Bone marrow (tissue), 2 donors: ENCODE measurements around the gene HSD11B1.

Experiments
- DNase-seq, 2 donors: peaks; one replicate each; lab custom pipeline; 2025; lab: John Stamatoyannopoulos, UW

HSD11B1 gene

DNA sequence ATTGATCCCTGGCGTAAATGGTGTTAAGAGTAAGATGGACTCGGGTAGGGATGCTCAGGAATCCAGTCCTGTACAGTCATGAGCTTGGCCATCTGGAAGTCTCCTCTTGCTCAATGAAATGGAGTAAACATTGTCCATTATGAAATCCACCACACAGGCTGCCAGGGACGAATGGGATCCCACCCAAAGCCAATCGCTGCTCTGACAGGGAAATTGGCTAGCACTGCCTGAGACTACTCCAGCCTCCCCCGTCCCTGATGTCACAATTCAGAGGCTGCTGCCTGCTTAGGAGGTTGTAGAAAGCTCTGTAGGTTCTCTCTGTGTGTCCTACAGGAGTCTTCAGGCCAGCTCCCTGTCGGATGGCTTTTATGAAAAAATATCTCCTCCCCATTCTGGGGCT is at the start of gene HSD11B1:
TSS of gene HSD11B1 (plus strand) at position 263 of the 400 bp plus-strand sequence. CDS start at position 360, 97 bp downstream.
- DNase-seq, result no peak

DNA sequence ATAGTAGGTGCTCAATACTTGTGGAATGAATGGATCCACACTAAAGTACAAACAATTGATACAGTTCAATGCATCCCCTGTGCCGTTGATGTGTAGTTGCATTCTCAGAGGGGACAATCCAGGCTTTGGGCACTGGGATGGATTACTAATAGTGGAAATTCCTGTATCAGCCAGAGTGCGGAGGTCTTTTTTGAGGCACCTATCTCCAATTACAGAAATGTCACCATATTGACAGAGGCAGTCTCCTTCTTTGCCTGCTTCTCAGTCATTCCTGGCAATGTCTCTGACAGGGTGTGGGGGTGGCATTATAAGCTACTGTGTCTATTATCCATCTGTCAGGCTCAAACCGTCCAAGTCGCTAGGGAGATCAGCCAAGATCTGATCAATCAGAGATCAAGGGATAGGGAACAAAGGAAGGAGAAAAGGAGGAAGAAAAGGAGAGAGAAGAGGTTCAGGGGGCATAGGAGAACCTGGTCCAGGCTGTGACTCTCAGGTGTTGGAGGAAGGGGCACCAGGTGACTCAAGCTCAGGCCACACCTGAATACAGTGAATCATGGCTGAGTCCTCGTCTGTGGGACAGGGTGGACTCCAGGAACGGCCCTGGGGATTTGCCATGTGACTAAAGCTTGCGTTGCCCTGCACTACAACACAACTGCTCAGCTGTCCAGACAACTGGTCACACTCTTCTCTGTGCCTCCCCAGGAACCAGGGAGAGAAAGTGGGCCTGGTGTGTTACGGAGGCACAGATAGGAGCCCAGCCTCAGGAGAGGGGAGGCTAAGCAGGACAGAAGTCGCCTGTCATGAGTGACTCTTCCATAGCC is 49.0 kb upstream of the HSD11B1 start:
- no peak for DNase-seq

DNA sequence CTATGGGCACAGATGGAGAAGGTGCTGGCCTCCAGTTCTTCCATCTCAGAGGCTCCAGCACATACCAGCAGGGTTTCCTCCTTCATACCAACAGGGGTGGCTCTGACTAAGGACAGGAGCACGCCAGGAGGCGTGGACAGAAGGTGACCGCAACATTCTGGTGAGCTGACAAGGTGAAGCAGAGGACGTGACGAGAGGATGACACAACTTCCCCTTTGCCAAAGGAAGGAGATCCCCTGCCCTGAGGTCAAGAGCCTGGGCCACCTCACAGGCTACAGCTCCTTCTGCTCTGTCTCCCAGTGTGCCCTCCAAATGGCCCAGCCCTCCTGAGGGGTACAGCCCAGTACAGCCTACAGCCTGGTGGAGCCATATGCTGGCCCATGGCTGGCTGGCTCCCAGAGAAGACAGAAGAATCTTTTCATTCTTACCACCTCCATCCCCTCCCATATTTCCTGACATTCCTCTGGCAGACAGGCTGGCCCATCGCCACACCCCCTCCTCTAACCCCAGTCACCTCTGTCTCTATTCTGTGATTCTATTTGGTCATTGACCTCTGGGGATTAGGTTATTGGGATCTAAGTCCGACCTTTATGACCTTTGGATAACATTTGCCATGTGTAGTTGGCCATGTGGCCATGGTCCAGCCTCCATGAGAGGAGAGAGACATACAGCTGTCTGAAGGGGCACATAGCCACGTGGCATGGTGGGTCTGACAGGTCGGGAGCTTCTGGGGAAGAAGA is 47.3 kb upstream of the HSD11B1 start:
- peak in 1 of 2 donors; percentile 31 for DNase-seq

DNA sequence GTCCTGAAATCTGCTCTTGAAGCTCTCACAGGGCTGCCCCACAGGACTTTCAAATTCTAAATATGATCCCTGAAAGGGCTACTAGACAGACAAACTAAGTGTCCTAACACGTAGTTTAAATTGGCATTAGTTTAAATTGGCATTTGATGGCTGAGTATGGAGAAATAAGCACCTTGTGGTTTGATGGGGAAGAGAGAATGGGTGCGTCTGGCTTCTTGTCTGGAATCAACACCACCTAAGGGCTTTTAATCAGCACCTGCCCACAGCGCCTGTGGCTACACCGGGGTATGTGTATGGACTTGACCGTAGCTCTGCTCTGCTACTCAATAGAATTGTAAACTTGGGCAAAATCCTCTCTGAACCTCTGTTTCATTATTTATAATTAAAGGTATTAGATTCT is 46.7 kb upstream of the HSD11B1 start:
- no peak for DNase-seq

DNA sequence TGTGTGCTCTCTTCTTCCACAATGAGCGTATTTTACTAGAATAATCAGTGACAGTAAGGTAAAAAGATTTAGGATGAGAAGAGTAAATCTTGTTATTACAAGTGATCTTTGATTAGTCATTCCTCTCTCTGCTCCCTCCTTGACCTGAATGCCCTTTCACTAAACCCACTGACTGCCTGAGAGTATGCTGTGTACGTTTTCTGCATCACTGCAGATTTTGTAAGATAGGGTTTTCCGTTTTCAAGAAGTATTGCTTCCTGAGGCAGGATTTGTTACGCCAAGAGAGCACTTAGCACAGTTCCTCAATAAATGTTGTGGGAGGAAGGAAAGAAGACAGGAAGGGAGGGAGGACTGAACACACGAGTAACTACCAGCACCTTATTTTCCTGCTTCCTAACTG is 44.7 kb upstream of the HSD11B1 start:
- DNase-seq, result no peak

DNA sequence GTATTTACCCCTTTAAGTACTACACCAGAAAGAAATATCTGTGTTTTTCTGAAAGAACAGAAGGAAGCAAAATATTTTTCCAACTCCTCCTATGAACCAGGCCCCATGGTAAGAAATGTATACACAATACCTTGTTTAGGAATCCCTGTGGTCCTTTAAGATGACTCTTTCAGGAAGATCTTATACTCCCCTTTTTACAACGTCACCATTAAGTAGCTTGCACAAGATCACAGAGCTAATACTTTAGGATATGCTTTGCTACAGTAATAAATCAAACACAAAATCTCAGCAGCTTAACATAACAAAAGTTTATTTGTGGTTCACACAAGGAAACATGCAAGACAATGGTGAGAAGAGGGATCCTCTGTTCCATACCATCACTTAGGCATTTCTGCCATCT is 43.6 kb upstream of the HSD11B1 start:
- DNase-seq, result no peak

DNA sequence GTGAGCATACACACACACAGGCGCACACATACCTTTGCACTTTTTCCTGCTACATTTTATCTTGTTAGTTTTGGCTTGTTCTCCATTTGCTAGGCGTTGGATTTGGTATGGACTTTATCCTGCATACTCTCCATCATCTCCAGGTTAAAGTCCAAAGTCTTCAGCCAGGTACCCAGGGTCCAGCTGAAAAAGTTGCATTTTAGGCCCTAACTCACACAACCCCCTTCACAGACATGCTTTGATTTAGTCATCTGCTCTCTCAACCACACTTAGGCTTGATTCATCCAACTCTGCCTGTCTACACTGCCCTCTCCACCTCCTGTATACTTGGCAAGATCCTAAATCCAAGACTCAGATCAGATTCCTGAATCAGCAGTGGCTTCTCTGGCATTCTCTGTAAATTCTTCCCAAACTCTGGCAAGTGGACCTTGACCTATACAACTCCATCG is 41.7 kb upstream of the HSD11B1 start:
- DNase-seq, result no peak

DNA sequence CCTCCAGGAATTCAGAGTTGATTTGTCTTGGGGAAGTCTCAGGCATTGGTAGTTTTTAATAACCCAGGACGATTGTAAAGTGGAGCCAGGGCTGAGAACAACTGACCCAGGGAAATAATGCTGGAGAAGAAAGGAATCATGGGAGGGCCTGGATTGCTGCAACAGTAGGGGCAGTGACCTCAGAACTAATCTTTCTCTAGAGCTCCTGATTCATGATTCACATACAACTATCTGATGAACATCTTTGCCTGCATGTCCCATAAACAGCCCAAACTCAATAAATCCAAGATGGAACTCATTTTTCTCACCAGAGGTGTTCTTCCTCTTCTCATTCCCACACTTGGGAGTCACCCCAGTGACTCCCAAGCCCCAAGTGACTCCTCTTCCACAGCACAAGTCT is 37.5 kb upstream of the HSD11B1 start:
- no peak for DNase-seq

DNA sequence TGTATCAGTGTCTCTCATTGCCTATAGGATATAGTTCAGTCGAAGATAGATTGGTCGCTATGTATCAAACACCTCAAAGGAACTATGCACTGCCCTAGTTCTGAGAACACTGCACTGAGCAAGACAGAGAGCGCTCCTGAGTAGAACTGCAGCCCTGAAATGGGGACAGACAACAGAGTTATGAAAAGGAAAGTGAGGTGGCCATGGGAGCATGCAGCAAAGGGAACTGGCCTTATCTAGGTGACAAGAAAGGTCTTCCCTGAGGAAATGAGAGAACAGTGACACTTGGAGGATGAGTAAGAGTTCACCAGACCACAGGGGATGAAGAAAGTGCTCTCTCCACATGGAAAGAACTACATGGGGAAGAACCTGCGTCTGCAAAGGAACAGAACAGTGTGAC is 36.9 kb upstream of the HSD11B1 start:
- DNase-seq, result no peak

DNA sequence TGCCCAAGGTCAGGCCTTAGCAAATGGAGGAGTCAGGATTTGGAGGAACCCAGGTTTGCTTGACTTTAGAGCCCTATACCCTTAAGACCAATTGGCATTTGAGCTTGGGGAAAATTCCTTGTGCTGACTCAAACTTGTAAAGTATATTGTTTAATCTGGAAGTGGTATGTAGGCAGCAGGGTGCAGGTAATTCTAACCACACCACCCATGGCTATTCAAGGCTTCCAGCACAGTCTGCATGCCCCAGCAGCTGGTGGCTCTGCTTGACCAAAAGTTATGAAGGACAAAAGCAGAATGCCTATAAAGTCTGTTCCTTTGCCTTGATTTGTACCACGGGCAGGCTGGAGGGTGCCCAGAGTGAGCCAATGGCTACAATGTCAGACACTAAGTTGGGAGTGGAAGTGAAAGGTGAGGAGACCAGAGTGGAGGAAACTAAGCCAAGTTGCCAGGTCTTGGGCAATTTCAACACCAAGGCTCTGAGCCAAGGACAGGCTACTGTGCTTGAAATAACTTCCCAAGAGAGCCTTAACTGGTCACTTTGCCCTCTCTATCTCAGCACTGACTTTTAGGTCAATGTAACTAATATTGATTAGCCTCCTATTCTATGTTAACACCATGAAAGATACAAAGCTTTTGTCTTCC is 34.1 kb upstream of the HSD11B1 start:
- DNase-seq, result no peak

DNA sequence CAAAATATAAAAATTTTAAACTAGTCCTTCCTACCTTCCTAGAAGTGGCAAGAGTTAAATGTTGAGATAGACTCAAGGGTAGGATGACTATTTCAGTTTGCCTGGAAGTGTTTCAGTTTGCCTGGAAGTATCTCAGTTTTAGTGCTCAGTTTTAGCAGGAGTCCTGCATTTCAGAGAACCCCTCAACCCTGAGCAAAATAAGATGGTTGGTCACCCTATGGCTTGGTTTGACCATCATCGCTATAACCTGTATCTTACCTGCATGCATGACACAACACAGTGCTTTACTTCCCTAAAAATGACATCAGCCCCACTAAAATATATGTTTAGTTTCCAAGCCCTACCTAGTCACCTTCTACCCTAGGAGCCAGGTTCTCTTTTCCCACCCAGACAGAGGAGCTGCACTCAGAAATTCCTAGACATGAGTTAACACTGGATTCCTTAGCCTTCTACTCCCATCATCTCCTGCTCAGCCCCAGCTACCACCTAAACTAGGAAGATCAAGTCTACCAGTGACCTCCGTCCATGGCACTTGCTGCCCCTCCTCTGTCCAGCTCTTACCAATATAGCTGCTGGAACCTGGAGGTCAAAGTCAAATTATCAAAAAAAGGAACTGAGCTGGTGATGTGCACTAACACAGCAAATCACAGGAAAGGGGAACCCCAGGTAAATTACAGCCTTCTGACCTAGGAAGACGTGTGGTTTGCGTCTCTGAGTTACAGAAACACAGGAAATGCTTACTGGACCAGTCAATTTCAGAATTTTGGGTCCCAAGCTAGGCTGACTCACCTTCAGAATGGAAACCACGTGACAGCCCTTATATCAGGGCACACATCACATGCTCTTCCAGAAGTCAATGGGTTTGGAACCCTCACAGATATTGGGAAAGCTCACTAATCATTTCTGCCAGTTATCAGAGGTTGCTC is 31.7 kb upstream of the HSD11B1 start:
- DNase-seq, result no peak

DNA sequence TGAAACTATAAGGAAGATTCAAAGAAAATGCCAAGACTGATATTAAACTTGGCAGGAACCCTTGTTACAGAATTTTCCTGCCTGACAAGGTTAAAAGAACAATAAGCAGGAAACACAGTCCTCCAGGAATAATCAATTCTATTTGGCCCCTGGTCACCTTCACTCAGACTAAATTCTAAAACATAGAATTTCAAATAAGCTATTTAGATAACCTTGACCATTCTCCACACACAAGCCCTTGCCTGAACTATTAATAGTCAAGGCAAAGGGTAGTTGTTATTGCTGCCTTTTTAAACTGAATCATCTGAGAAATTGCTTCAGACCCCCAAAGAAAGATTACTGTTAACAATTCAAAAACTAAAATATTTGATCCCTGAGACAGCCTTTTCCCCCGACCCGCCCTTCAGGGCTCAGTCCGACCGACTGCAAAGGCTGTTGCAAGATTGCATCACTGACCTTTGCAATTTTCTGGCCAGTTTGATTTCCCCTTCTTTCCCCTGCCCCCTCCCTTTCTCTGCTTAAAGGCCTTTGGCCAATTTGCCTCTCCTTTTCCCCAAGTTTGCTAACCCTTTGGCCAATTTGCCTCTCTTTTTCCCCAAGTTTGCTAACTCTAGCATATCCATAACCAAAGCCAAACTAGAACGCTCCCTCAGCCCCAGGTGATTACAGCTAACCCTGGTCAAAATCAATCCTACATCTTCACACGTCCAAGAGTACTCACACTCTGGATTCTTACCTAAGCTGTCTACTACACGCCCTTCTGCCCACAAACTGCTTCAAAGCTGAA is 30.8 kb upstream of the HSD11B1 start:
- no peak for DNase-seq

DNA sequence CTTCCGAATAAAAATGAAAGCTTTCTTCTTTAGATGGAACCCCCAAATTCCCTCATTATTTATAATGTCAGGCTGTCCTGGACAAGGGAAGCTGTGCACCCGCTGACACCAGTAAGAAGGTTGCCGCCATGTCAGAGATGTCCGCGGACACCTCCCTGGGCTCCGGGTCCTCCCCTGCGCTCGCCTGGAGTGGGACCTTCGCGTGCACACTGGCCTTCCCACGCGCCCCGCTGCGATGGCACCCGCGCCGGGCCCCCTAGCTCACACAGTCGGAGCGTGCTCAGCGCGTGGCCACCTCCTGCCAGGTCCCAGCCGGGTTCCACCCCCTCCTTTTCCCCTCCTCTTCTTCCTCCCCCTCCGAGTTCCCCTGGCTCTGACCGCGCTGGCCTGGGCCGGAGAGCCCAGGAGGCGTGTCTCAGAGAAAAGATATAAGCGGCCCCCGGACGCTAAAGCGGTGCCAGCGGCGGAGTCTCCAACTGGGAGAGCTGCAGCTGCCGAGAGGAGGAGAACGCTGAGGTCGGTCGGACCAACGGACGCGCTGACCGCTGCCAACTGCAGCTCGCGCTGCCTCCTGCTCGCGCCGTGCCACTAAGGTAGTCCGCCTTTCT is 29.6 kb upstream of the HSD11B1 start, which contains the start of gene G0S2:
TSS of gene G0S2 (plus strand) at position 456 of the 608 bp plus-strand sequence. CDS start 273 bp downstream, outside the sequence.
- peak in 1 of 2 donors; percentile 76 for DNase-seq

DNA sequence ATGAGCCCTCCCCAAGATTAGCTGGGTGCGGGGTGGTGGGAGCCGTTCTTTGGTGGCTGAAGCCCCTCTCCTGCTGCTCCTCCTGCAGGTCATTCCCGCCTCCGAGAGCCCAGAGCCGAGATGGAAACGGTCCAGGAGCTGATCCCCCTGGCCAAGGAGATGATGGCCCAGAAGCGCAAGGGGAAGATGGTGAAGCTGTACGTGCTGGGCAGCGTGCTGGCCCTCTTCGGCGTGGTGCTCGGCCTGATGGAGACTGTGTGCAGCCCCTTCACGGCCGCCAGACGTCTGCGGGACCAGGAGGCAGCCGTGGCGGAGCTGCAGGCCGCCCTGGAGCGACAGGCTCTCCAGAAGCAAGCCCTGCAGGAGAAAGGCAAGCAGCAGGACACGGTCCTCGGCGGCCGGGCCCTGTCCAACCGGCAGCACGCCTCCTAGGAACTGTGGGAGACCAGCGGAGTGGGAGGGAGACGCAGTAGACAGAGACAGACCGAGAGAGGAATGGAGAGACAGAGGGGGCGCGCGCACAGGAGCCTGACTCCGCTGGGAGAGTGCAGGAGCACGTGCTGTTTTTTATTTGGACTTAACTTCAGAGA is 29.0 kb upstream of the HSD11B1 start:
- DNase-seq, result peak in 1 of 2 donors; percentile 76

DNA sequence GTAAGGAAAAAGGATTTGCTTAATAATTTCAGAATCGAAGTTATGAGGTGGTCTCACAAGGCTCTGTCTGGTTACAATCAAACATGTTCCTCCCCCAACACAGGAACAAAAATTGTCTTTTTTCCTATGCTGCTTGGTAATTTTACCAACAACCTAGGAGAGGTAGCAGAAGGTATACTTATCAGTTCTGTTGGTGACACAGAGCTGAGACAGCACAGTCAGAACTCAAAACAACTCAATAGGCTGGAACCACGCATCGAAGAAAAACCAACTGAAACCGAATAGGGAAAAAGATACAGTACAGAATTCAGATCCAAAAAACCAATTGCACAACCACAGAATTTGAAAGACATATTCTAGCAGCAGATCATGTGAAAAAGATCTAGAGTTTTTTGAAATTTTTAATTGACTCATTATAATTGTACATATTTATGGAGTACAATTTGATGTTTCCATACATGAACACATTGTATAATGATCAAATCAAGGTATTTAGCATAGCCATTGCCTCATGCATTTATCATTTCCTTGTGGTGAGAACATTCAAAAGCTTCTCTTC is 25.6 kb upstream of the HSD11B1 start:
- DNase-seq, result no peak

DNA sequence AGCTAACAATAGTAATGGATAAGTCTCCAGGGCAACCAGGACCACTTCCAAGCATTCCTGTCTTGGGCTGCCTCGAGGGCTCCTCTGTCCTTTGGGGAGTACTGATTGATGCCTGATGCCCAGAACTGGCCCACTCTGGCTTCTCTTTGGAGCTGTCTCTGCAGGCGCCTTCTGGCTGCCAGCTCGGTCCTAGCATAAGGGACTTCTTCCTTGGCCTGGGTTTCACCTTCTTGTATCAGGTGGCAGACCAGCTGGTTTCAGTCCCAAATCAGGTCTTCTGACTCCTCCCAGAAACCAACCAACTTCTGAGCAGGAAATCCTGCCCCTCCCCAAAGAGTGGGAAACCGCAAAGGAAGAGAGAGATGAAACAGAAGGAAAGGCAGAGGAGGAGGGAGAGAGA is 18.8 kb upstream of the HSD11B1 start:
- no peak for DNase-seq

DNA sequence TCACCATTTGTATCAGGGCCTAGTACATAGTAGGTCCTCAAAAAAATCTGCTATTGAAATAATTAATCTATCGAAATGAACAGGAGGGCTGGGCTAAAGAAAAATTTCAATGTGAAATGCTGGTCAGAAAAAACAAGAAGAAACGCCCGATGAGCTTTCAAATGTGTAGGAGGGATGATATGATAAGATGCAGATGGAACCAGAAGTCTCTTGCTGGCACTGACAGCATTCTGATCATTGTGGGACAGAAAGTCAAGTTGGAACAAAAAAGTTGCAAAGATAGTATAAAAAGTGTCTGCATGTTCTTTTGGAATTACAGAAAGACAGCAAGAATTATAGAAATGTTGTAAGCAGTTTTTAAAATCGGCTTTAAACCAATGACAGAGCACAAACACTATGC is 18.3 kb upstream of the HSD11B1 start:
- DNase-seq, result no peak

DNA sequence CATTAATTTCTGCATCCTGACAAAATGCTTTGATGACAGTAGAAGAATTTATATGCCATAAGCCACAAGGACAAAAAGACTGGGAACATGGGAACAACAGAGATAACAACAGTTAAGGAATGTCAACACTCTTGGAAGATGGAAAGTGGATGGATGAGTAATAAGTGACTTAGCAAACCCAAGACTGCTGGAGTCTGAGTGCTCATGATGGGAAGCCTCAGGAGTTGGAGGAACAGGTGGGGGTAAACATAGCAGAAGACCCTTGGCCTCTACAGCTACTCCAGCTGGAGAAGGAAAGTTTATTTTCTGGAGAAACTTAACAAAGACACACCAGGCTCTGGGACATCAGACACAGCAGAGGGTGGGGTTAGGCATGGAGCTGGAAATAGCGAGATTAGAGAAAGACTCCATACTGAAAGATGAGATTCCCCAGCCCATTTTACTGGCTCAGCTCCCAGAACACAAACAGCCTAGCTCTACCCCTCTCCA is 15.9 kb upstream of the HSD11B1 start:
- no peak for DNase-seq

DNA sequence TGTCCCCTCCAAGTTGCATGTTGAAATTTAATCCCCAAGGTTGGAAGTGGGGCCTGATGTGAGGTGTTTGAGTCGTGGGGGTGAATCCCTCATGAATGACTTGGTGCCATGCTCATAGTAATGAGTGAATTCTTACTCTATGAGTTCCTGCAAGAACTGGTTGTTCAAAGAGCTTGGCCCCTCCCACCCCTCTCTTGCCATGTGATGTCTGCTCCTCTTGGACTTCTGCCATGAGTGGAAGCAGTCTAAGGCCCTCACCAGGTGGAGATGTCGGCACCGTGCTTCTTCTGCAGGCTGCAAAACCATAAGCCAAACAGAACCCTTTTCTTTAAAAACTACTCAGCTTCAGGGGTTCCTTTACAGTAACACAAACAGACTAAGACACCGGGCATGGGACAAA is 15.2 kb upstream of the HSD11B1 start:
- DNase-seq, result no peak
